Measurements from ENCODE around the gene GPR171.

Gene GPR171

GRCh38 chr3:151210676-151211381 is 7.8 kb upstream of the GPR171 start:
- Histone ChIP-seq H3K4me3 (ENCODE audit: low read depth, low read length) (no peak overlapping the region), H3K9me3 (no peaks in the 10 kb centered on the region), H3K27me3 (no peaks in the 10 kb centered on the region), H3K4me1 (peaks cover 7% of the 10 kb centered on the region), H3K36me3 (peaks cover 3% of the 10 kb centered on the region; the same call in 1 of the 2 replicates)
- TF ChIP-seq, protein P1, sequence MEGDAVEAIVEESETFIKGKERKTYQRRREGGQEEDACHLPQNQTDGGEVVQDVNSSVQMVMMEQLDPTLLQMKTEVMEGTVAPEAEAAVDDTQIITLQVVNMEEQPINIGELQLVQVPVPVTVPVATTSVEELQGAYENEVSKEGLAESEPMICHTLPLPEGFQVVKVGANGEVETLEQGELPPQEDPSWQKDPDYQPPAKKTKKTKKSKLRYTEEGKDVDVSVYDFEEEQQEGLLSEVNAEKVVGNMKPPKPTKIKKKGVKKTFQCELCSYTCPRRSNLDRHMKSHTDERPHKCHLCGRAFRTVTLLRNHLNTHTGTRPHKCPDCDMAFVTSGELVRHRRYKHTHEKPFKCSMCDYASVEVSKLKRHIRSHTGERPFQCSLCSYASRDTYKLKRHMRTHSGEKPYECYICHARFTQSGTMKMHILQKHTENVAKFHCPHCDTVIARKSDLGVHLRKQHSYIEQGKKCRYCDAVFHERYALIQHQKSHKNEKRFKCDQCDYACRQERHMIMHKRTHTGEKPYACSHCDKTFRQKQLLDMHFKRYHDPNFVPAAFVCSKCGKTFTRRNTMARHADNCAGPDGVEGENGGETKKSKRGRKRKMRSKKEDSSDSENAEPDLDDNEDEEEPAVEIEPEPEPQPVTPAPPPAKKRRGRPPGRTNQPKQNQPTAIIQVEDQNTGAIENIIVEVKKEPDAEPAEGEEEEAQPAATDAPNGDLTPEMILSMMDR (IDR thresholded peaks at IDR 0.05; ENCODE audit: low read depth, low read length): 0 out of 2 replicates have a peak, but pooled peaks have one; percentile 10
- DNase-seq: no peak

DNA sequence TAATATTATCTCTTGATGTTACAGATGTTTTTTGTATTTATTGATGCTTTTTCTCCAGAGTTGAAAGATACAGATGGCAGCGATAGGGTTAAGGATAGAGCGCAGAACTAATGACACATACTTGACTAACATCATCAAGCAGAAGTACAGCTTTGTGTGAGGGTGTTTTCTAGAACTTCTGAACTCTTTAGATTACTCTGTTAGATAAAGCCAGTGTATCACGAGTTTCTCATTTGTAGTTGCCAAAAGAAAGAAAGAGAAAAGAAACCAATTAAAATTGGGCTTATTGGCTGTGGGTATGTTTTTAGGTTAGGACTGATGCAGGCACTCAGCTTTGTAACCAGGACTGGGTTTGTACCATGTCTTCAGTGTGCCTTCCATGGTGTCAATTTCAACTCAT is 6.6 kb upstream of the GPR171 start:
- Histone ChIP-seq H3K4me3 (ENCODE audit: low read depth, low read length) (no peak overlapping the region), H3K4me1 (peaks cover 3% of the 10 kb centered on the region), H3K36me3 (peaks cover 3% of the 10 kb centered on the region; the same call in 1 of the 2 replicates), H3K9me3 (no peaks in the 10 kb centered on the region), H3K27me3 (no peaks in the 10 kb centered on the region)
- TF ChIP-seq, protein P1 (IDR thresholded peaks at IDR 0.05; ENCODE audit: low read depth, low read length): no peak
- DNase-seq: no peak

DNA sequence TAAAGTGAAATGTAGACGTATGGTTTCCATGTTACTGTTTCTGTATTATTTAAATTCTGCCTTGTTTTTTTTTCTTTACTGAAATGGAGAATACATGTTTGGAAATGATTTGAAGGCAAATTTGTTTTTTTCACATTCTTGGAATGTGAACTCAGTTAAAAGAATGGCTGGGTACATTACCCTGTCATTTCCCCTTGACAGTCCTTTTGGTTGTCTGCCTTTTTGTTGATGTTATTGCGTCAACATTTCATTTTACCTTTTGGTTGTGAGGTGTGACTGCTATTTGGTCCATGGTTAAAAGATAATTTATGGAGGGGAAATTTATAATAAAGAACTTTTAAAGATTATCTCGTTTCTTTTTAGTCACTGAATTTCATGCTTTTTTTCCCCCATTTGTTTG is 3.2 kb upstream of the GPR171 start:
- no peak overlapping the region for H3K4me3 ChIP-seq (ENCODE audit: low read depth, low read length)
- no peaks in the 10 kb centered on the region for H3K27me3 ChIP-seq
- DNase-seq: no peak
- TF ChIP-seq, protein P1 (IDR thresholded peaks at IDR 0.05; ENCODE audit: low read depth, low read length): no peak
- peaks cover 3% of the 10 kb centered on the region for H3K4me1 ChIP-seq
- H3K9me3 ChIP-seq: no peaks in the 10 kb centered on the region
- H3K36me3 ChIP-seq: peaks cover 3% of the 10 kb centered on the region; the same call in 1 of the 2 replicates

- DNase-seq: no peak
- H3K9me3 ChIP-seq: no peaks in the 10 kb centered on the region
- no peaks in the 10 kb centered on the region for H3K27me3 ChIP-seq
- TF ChIP-seq, protein P1 (IDR thresholded peaks at IDR 0.05; ENCODE audit: low read depth, low read length): no peak
- H3K36me3 ChIP-seq: peaks cover 3% of the 10 kb centered on the region; the same call in 1 of the 2 replicates
- peaks cover 3% of the 10 kb centered on the region for H3K4me1 ChIP-seq
- H3K4me3 ChIP-seq (ENCODE audit: low read depth, low read length): no peak overlapping the region
Measured at GRCh38 chr3:151205482-151205881, 2.5 kb upstream of the GPR171 start.

DNA sequence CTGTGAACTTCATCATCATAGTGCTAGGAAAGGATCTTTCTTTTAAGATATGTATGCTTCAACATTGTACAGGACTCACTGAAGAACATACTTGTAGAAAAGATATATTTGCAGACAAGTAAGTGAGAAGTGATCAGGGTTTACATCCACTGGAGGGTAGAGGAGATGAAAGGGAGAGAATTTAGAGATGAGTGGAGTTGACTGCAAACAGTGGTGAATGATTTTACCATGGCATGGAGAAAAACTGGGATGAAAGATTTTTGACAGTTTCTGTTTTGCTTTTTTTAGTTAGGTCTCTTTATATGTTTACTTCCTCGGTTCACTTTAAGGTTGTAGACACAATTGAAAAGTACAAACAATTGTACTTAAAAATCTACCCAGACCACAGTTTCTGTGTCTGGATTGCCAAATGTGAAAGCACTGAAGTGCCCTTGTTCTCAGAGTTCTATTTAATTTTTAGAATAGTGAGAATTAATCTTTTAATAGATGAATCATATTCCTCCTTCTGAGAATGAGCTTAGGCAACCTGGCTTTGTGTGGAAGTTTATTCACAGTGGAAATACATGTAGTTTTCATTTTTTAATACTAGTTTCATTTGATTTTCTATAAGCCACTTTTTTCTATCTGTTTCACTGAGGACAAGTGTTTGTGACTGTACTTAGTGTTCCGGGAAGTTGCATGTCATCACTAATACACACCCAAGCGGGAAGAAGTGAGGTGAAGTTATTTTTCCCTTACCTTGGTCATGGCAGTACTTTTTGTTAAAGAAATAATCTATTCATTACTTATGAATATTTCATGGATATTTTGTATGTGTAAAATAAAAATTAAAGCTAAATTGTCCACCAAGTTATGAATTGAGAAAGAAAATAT is 1.8 kb upstream of the GPR171 start:
- no peaks in the 10 kb centered on the region for H3K9me3 ChIP-seq
- H3K4me3 ChIP-seq (ENCODE audit: low read depth, low read length): no peak overlapping the region
- peaks cover 3% of the 10 kb centered on the region; the same call in 1 of the 2 replicates for H3K36me3 ChIP-seq
- no peaks in the 10 kb centered on the region for H3K4me1 ChIP-seq
- no peak for DNase-seq
- TF ChIP-seq, protein P1 (IDR thresholded peaks at IDR 0.05; ENCODE audit: low read depth, low read length): no peak
- H3K27me3 ChIP-seq: no peaks in the 10 kb centered on the region

All from BE2C (cell line).